ENCODE results near the gene TIAM2.
A peak's percentile ranks its signal among the peaks of the same experiment; 100 is the strongest.

TIAM2 gene

DNA sequence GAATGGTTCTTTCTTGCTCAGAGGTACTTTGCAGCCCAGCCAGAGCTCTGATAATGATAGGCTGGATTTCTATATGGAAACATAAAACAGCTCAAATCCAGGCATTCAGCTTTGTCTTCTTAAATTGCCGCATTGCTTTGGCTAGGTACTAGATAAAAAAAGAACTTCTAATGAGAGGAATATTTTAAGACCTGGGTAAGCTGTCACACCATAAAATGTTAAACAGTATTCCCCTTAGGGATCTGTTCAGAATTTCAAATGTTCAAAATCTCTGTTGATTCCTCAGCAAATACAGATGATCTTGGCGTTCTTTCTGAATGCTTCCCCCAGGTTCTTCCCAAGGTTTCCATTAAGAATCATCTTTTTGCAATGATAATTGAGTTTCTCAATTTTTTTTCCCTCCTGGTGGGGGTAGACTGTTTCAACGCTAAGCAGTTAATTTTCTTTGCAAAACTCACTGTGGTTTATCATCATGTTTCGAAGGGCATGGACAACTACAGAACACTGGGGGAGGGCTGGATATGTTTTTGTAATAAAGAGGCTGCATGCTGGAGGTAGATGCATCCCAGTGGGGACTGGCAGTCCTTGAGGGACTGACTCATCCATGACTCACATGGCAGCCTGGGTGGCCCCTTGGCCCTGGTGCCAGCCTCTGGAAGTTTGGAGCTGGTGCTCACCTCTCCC lies 31.0 kb downstream of the TIAM2 start:
- DNase-seq (ENCODE audit: low read depth), result peak; percentile 96

DNA sequence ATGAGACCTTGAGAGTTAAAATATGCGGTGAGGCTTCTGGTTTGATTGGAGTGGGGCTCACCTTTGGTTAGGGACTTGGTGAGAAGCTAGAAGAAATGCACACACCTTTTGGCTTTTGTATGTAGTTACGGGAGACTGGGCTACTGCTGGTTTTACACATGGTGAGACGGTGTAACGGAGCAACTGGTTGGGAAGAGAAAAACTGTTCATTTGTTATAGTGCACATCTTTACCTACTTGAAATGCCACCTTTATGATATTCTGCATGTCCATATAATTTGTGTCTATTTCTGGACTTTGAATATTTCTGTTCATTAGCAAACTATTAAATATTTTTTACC lies 31.6 kb downstream of the TIAM2 start:
- no peak for DNase-seq (ENCODE audit: low read depth)

DNA sequence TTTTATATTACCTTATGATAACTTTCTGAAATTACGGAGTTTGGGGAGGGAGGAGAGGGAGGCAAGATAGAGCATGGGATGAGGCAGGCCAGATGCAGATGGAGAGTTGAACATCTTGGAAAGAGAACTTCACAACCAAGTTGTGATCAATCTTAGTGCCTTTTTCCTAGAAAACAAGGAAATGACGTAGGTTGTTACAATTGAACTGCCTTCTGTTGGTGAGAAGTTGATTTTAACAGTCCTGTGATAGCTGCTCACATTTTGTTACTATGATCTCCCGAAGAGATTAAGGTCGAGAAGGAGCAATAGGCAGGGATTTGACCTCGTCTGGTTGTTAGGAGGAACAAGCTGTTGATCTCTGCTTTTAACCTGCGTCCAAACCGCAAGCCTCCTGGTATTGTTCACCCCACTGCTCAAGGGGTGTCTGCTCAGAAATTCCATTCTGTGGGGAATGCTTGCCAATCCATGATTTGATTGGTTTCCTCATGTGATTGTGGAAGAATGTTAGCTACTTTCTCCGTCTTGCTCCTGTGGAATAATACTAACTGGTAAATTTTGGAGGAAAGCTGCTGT lies 35.1 kb downstream of the TIAM2 start:
- peak; percentile 79 for DNase-seq (ENCODE audit: low read depth)

DNA sequence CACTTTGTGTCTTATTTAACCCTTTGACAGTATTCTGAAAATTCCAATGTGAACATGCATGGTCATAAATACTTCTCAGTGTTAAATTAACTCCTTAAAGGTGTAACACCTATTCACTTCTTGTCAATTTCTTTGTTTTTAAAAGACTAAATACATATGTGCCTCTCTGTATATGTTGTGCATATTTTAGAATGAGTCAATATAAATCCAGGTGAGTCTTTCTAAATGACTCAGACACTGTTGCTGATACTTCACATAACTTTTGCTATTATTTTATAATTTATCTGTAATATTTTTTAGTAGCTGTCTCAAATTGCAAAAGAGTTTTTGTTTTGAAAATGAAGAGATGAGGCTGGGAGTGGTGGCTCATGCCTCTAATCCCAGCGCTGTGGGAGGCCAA lies 36.0 kb downstream of the TIAM2 start:
- DNase-seq (ENCODE audit: low read depth), result no peak

DNA sequence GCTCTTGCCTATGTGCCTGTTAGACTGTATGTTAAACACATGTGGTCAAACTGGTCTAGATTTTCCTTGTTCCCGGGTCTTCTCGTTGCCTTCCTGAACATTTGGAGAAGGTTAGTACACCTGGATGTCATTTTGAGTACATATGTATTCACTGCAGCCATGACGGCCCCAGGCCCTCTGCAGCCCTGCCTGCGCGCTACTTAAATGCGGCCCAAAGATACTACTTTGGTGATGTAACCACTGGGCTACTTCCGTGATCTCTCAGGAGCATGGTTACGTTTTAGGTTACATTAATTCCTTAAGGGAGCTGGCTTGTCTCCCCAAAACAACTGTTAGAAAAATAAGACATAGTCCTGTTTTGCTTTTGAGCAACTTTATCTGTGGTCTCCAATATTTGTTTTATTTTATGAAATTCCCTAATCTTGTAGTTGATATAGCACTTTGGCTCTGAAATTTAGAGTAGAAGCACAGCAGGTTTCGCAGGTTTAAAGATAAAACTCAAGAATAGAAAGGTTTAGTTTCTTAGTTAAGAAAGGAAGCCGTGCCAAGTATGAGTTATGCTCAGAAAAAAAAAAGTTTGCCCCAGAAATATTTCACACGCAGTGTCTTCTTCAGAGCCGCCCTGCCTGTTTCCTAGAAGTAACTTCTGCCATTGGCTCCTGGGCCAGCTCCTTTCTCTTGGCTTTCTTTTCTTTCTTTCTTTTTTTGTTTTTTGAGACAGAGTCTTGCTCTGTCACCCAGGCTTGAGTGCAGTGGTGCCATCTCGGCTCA lies 38.1 kb downstream of the TIAM2 start:
- peak; percentile 31 for DNase-seq (ENCODE audit: low read depth)

DNA sequence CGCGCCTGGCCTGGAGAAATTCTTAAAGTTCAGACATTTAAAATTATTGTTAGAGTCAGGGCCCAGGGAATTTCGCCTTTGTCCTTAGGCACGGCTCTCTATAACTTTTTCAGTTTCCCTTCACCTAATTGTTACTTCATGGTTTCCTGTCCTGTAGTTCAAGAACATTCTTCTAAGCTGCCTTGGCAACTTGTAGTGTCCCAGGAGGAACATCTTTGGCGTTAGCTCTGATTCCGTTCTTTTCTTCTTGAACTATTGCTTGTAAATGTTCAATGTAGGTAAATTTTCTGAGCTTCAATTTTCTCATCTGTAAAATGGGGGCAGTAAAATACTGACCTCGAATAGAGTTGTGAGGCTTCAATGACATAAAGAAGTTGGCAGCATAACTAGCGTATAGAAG lies 41.8 kb downstream of the TIAM2 start:
- DNase-seq (ENCODE audit: low read depth), result no peak

DNA sequence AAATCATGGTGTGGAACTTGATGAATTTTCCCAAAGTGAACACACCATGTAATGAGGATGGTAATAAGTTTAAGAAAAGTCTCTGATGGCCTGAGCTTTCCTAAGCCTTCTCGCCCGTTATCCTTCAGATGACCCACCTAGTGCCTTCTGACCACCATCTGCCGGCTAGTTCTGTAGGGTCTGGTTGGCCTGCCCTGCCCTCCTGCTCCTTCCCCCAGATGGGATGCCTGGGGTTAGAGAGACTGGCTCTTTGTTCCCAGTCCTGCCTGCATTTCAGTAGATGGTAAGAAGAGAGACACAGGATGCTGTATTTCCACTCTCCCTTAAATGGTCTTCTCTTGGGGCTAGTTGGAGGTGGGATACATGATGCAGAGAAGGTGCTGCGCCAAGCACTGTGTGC lies 43.0 kb downstream of the TIAM2 start:
- no peak for DNase-seq (ENCODE audit: low read depth)

DNA sequence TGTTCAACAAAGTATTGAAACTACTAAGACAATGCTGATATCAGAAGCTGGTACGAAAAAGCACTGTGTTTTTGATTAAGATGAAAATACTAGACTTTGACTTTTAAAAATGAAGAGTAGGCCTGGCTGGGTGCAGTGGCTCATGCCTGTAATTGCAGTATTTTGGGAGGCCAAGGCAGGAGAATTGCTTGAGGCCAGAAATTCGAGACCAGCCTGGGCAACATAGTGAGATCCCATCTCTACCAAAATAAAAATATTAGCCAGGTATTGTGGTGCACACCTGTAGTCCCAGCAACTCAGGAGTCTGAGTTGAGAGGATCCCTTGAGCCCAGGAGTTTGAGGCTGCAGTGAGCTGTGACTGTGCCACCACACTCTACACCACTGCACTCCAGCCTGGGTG lies 43.4 kb downstream of the TIAM2 start:
- no peak for DNase-seq (ENCODE audit: low read depth)

DNA sequence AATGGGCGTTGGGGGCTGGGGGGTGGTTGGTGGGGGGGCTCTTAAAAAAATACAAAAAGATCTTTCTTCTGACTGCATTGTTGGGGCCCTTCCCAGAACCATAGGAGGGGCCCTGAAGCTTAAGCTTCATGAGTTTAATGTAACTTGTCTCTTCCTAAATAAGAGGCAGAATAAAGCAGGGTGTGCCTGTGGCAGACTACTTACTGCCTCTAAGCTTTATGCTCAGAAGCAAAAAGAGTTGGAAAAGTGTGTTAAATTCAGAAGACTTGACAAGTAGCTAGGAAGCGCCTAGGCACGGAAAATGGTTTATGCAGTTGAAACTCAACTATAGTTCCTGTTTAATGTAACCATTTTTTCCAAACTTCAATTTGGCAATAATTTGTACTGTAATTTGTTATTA lies 44.5 kb downstream of the TIAM2 start:
- DNase-seq (ENCODE audit: low read depth), result no peak

DNA sequence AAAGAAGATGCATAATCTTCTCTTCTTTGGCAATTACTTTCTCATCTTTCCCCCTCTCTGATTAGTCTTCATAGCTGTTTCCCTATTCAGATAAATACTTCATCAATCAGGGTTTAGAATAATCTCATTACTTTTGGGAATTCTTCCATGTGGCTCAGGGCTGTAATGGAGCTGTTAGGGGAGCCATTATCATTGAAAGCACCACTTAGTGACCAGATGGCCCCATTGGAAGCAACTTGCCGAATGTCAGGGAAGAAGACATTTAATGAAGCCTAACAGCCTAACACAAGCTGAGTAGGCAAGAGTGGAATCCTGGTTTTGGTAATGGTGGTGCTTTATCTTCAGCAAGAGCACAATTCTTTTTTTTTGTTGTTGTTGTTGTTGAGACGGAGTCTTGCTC lies 45.0 kb downstream of the TIAM2 start:
- DNase-seq (ENCODE audit: low read depth), result no peak

DNA sequence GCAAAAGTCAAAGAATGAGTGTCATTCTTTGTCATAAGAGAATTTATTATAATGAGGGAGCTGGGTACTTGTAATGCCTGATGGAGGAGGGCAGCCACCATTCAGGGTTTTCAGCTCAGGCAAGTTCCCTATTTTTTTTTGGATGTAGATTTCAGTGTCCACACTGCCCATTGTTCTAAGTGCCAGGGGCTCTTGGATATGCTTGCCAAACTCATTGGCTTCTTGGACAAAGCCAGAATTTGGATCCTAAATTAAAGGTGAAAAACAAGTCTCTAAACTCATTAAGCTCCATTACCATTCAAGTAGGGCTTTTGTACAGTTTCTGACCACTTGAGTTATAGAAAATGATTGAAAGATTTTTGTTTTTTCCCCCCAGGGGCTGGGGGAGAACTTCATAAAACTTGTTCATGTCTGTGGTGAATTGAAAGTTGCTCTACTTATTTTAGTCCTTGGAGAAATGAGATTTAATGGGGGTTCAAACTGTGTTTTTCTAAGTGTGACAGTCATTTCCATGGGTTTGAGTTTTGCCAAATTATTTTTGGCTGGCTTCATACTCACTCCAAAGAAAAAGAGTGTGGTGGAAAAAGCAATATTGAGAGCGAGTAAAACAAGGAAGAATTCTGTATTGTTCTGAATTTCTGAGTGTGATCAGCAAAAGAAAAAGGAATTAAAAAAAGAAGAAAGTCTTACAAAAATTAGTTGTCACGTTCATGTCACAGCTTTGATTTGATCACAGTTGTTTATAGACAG lies 46.0 kb downstream of the TIAM2 start:
- DNase-seq (ENCODE audit: low read depth), result no peak

DNA sequence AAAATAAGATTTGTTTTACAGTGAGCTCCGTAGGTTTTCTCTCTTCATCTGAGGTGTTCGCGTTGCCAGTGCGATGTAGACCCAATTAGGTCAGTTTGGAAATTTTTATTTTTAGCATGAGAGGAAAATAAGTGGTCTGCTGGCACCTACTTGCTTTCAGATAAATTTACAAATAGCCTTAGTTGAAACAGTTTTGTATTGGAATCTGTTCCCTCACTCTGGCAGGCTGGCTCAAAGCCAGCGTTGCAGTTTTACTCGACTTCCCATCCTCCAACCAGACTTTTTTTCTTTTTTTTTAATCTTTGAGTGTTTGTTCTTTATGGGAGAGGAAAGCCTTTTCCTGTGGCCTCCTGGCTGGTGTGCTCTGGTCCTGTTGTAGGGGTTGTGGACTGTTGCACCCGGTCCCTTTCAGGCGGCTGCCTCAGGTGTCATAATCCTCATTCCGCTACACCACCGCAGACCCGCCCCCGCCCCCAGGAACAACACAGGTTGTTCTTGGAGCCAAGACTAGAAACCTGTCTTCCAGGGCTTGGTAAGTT lies 46.7 kb downstream of the TIAM2 start:
- DNase-seq (ENCODE audit: low read depth), result no peak

DNA sequence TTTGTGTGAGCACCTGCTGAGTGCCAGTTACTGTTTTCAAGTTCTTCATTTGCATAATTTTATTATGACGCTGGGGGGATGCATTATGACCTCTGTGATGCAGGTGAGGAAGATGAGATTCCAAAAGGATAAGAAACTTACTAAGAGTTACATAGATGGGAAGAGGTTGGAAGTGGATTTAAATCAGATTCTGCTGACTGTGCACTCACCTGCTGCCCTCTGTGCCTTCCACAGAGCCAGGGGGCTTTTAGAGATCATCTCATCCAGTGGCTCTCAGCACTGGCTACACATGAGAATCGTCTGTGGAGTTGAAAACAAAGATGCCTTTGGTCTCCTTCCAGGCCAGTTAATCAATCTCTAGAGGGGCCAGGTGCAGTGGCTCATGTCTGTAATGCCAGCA lies 47.9 kb downstream of the TIAM2 start:
- no peak for DNase-seq (ENCODE audit: low read depth)

DNA sequence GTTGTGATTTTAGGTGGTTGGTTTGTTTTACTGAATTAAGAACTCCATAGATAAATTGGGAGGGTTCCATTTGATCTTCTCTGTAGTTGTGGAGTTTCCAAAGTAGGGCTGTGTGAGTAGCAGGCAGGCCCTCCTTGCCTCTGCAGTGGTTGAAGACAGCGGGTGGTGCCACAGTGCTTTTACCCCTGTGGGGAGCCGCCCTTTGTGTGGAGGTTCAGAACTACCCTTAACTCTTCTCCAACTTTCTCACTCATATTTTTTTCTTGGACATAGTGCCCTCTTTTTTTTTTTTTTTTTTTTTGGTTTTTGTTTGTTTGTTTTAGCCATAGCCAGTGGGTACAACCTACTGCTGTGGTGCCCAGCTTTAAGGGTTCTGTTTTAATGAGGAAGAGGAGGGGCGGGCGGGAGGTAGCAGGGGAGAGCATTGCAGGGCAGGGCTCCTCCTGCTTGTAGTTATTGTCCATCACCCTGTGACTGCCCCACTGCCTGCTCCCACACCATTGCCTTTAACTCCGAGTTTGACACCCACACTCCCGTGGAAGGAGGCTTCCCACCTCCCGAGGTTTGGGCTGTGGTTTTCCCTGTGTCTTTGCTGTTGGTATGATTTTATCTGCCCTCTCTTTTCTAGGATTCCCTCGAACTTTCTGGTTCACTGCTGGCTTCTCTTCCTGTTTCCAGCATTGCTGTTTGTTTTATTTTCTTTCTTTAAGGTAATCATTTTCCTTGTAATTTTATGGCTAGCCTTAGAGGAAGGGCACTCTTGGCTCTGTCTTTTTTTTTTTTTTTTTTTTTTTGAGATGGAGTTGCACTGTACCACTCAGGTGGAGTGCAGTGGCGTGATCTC lies 50.7 kb downstream of the TIAM2 start:
- no peak for DNase-seq (ENCODE audit: low read depth)

DNA sequence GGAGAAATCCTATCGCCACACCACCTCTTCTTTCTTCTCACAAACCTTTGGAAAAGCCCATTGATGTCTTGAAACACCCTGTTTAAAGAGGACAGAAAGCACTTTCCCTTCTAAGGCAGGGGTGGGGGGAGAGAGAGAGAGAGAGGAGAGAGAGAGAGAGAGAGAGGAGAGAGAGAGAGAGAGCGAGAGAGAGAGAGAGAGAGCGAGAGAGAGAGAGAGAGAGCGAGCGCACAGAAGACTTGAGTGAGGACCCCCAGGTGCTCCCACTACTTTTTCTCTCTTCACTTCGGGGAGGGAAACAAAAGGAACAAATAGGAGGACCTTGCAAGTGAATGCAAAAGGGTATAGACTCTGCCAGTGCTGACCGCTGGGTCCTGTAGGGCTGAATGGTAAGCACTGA lies 52.4 kb downstream of the TIAM2 start:
- no peak for DNase-seq (ENCODE audit: low read depth)

DNA sequence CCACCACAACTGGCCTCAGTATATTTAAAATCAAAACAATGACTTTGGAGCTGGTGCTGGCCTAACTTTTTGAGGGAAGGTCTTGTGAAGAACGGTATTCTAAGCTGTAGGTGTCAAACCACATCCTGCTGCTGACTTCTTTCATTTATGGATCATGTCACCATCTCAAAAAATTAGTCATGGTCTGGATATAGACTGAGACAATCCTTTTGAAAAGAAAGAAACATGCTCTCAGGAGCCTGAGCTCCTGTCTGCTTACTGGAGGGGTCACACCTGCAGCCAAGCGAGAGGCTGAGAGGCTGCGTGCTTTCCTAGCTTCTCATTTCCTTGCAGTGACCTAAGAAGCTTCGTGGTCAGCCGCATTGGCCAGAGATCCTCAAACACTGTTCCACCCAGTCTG lies 55.2 kb downstream of the TIAM2 start:
- DNase-seq (ENCODE audit: low read depth), result peak; percentile 42

DNA sequence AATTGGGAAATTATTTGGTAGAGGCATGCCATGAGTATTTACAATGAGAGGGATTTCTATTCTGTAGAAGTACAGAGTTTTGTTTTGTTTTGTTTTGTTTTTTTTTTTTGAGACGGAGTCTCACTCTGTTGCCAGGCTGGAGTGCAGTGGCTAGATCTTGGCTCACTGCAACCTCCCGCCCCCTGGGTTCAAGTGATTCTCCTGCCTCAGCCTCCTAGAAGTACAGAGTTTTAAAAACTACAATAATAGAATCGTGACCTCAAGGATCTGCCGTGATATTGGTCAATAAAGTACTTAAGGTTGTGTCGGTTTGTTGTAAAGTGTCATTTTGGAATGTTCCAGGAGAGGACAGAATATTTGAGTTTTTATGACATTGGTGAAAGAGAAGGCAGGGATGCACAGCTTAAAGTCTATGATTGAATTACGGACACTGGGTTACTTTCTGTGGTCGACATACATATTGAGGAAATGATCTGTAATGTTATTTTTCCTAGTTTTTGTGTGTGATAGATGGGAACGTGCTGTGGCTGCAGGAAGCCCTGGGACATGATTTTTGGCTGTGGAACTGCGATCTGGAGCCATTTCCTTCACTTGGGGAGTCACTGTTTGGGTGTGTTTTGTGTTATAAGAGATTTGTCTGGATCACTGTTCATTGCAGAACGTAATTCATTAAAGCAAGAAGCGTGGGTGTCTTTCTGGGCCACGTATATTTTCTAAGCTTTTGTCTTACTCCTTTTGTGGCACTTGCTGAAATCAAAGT lies 59.6 kb downstream of the TIAM2 start:
- no peak for DNase-seq (ENCODE audit: low read depth)

DNA sequence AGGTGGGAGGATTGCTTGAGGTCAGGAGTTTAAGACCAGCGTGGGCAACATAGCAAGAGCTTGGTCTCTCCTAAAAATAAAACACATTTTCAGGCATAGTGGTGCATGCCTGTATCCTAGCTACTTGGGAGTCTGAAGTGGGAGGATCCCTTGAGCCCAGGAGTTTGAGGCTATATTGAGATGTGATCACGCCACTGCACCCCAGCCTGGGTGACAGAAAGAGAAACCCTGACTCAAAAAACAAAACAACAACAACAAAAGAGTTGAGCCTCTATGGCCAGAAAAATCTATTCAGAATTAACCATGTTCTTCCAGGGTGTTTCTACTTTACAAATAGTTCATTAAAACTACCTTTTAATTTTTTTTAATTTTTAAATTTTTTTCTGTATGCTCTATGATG lies 60.6 kb downstream of the TIAM2 start:
- DNase-seq (ENCODE audit: low read depth), result no peak

DNA sequence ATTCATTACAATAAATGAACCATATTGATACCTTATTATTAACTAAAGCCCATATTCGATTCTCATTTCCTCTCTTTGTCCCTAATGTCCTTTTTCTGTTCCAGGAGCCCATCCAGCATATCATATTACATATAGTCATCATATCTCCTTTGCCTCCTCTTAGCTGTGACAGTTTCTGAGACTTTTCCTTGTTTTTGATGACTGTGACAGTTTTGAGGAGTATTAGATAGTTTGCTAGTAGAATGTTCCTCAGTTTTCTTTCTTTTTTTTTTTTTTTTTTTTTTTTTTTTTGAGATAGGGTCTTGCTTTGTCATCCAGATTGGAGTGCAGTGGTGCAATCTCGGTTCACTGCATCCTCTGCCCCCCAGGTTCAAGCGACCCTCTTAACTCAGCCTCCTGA lies 61.6 kb downstream of the TIAM2 start:
- DNase-seq (ENCODE audit: low read depth), result no peak

DNA sequence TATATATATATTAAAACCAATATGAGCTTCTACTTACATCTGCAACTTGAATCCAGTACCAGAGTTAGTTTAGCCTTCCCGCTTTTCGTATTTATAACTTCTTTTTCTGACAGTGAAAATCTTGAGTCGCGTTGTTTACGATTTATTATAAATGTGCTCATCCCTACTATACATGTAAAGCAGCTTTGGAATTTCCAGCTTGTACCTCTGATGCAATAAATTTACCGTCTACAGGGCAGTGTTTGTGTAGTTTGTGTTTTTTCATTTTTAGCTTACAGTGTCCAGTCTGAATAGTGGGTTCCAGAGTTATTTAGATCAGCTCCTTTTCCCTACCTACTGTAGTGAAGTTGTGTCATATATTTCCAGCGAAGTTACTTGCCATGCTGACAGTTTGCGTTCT lies 66.3 kb downstream of the TIAM2 start:
- DNase-seq (ENCODE audit: low read depth), result peak; percentile 50

DNA sequence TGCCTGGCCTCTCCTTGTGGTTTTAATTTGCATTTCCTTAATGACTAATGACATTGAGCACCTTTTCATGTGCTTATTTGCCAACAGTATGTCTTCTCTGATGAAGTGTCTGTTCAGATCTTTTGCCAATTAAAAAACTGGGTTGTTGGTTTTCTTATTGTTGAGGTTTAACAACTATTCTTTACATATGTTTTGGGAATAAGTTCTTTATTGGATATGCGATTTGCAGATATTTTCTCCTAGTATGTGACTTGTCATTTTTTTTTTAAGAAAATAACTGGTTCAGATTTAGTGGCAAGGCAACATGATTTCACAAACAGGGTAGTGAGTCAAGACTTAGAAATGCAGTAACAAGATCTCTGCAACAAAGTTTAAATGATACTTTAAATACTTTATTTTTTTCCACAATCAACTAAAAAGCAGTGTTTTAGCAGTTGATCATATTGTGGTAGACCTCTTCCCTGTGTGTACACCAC lies 67.8 kb downstream of the TIAM2 start:
- DNase-seq (ENCODE audit: low read depth), result peak; percentile 86

All from amniotic epithelial cell (primary cell).